Ovary (tissue), 9 donors: ENCODE measurements around the gene C2orf81. TPM values are rescaled to one million over a fixed set of nuclear protein-coding genes. Genes with fewer than 3 reads are reported as not detected.

Experiments
- DNase-seq, 5 donors: peaks; one replicate each; pipeline ENCODE4 v3.0.0-alpha.2; 2019 to 2020
- H3K27ac ChIP-seq, 2 donors: fragments of 200-600 bp; one replicate each; pipeline versions ENCODE4 v1.5.1 to v1.8.0; 2019 to 2022
- H3K27me3 ChIP-seq: fragments of 200-600 bp; one replicate; pipeline ENCODE4 v1.8.0; 2022
- H3K36me3 ChIP-seq: fragments of 200-600 bp; sonication (generic); one replicate; pipeline ENCODE4 v1.5.1; 2019
- H3K4me1 ChIP-seq: one replicate; pipeline ENCODE4 v1.8.1; 2013; ENCODE audit warnings: mild to moderate bottlenecking, moderate library complexity; ENCODE audit not compliant: insufficient read depth
- H3K4me3 ChIP-seq: fragments of 200-600 bp; sonication (generic); one replicate; pipeline ENCODE4 v1.5.1; 2017
- H3K9me3 ChIP-seq, 2 donors: fragments of 200-600 bp in 1 of 2; sonication (generic) in 1 of 2; one replicate each; pipeline versions ENCODE4 v1.5.1 to v1.8.1; 2013 to 2019; ENCODE audit warnings: mild to moderate bottlenecking in 1 of 2, moderate library complexity in 1 of 2
- CTCF ChIP-seq, 3 donors: fragments of 450-650 bp in 2 of 3; fragments of 200-600 bp in 1 of 3; IDR thresholded peaks; one replicate each; pipeline versions ENCODE4 v1.5.1 to v1.8.0; 2016 to 2022; ENCODE audit warnings: antibody characterized with exemption in 3 of 3, mild to moderate bottlenecking in 1 of 3
- EP300 ChIP-seq: sonication (generic); formaldehyde crosslinking; IDR thresholded peaks from one replicate; pipeline ENCODE4 v1.6.1; 2017; ENCODE audit warnings: antibody characterized with exemption
- POLR2A ChIP-seq: fragments of 450-650 bp; IDR thresholded peaks from one replicate; pipeline ENCODE4 v1.6.1; 2017; ENCODE audit warnings: antibody characterized with exemption, mild to moderate bottlenecking, moderate library complexity
- WGBS, 3 donors: extraction: QIAGEN DNeasy Blood & Tissue Kit in 1 of 3; methylation state at CpG; one replicate each; pipeline versions ENCODE4 v1.1.5 to v1.1.7; 2013 to 2017; 5-methylcytosine and 5-hydroxymethylcytosine counted together
- intact Hi-C, 4 donors: fragments of 100-400 bp; cut with DNase I; formaldehyde crosslinking; loops; one replicate each; pipeline versions ENCODE4 v1.11.0 to v1.15.1; 2022 to 2023
- polyA plus RNA-seq, 2 donors: library from polyadenylated mRNA; stranded (reverse); fragments of 200-250 nt in 1 of 2; fragments of 350-450 nt in 1 of 2; fragmentation: Illumina TruSeq in 1 of 2; extraction: RNeasy Lipid Tissue Mini Kit (QIAGEN cat#74804) in 1 of 2; gene quantifications; one replicate each; pipeline ENCODE4 v1.2.3, GENCODE V29; 2013 to 2014
- total RNA-seq, 7 donors: library from RNA; depleted of rRNA in 2 of 7; stranded (reverse); fragments of >200 nt in 2 of 7; fragmentation: NEBNext Ultra II Directional in 3 of 7; extraction: Animal tissue kit (Norgen Biotek cat#: 25700) in 3 of 7; gene quantifications; one replicate each; pipeline versions ENCODE4 v1.1.0 to v1.2.4, GENCODE V29; 2016 to 2023
- donor health status: DM: no; HTN: no; CAD: no; lungs with moderate emphysema.
- donor health status: DM: no; HTN: no; CAD: no.
- donor health status: Bipolar disorder and iron deficiency.
- donor health status: DM: yes; HTN: yes; CAD: no.
- donor health status: DM: no; HTN: no; CAD: no.
- donor health status: DM: yes; HTN: yes; CAD: no.

Gene C2orf81
- total and polyA plus RNA-seq, 9 donors, result 0.85 to 9.9 (median 4.5) TPM

- peak overlapping the region; percentile 44 for H3K4me3 ChIP-seq
- intact Hi-C loops, result no loop called here
- H3K4me1 ChIP-seq, result peaks cover 19% of the 10 kb centered on the region
- peak overlapping the region in 1 of 2 donors; percentile 15 for H3K27ac ChIP-seq
- H3K36me3 ChIP-seq, result no peaks in the 10 kb centered on the region
- H3K27me3 ChIP-seq, result no peaks in the 10 kb centered on the region
- DNase-seq, result peak; percentile 51 to 71 (median 59)
- TF ChIP-seq CTCF (IDR thresholded peaks at IDR 0.05), result peak in 2 of 3 donors; percentile 17 to 32
- no peak for TF ChIP-seq EP300
- WGBS, 3 donors, result 1 to 4% (median 2%) methylated on average over 61 to 66 of the region's 66 CpGs
- H3K9me3 ChIP-seq, result no peaks in the 10 kb centered on the region
These were observed 6.3 kb downstream of the C2orf81 start for GRCh38 chr2:74414881-74415761.

GRCh38 chr2:74414441-74414840 is 7.0 kb downstream of the C2orf81 start:
- peak in 1 of 5 donors; percentile 43 for DNase-seq
- TF ChIP-seq CTCF (IDR thresholded peaks at IDR 0.05) (no peak), POLR2A (no peak), EP300 (no peak)
- H3K36me3 ChIP-seq, result no peaks in the 10 kb centered on the region
- no peaks in the 10 kb centered on the region for H3K27me3 ChIP-seq
- H3K9me3 ChIP-seq, result no peaks in the 10 kb centered on the region
- H3K4me1 ChIP-seq, result peaks cover 19% of the 10 kb centered on the region
- WGBS, 3 donors, result 24 to 37% (median 26%) methylated on average over 19 of the region's 19 CpGs
- H3K4me3 ChIP-seq, result peak overlapping the region; percentile 44
- intact Hi-C loops, result no loop called here
- peak overlapping the region in 1 of 2 donors; percentile 15 for H3K27ac ChIP-seq

- intact Hi-C loops, result no loop called here
- Histone ChIP-seq H3K36me3 (no peaks in the 10 kb centered on the region), H3K4me1 (peaks cover 19% of the 10 kb centered on the region), H3K4me3 (no peak overlapping the region), H3K27ac (no peak overlapping the region), H3K9me3 (no peaks in the 10 kb centered on the region), H3K27me3 (no peaks in the 10 kb centered on the region)
- 52 to 58% (median 55%) methylated on average over 8 of the region's 8 CpGs for WGBS, 3 donors
- TF ChIP-seq EP300, result no peak
- TF ChIP-seq POLR2A, result no peak
- TF ChIP-seq CTCF (IDR thresholded peaks at IDR 0.05), result no peak
- no peak for DNase-seq
These were observed 8.3 kb downstream of the C2orf81 start for GRCh38 chr2:74413001-74413698.

- H3K9me3 ChIP-seq, result no peaks in the 10 kb centered on the region
- no peak for DNase-seq
- no peak overlapping the region for H3K4me3 ChIP-seq
- no peaks in the 10 kb centered on the region for H3K27me3 ChIP-seq
- H3K36me3 ChIP-seq, result no peaks in the 10 kb centered on the region
- no peak for TF ChIP-seq CTCF (IDR thresholded peaks at IDR 0.05)
- no peak for TF ChIP-seq POLR2A
- no peak for TF ChIP-seq EP300
- 62 to 80% (median 73%) methylated on average over 5 of the region's 5 CpGs for WGBS, 3 donors
- H3K4me1 ChIP-seq, result no peaks in the 10 kb centered on the region
- no peak overlapping the region for H3K27ac ChIP-seq
- intact Hi-C loops, result no loop called here
These were observed 13.7 kb downstream of the C2orf81 start for GRCh38 chr2:74407682-74408081.
